Fibroblast of skin of abdomen (primary cell): Measurements from ENCODE around the gene TUT7.
"Not testable (repeated sequence)": the region's sequence is repeated elsewhere in the genome, so short reads cannot be mapped to it uniquely, and the experiment has no call there.

Experiments
- DNase-seq: peaks from one replicate; pipeline ENCODE4 v3.0.0-alpha.2; 2013

Gene TUT7

DNA sequence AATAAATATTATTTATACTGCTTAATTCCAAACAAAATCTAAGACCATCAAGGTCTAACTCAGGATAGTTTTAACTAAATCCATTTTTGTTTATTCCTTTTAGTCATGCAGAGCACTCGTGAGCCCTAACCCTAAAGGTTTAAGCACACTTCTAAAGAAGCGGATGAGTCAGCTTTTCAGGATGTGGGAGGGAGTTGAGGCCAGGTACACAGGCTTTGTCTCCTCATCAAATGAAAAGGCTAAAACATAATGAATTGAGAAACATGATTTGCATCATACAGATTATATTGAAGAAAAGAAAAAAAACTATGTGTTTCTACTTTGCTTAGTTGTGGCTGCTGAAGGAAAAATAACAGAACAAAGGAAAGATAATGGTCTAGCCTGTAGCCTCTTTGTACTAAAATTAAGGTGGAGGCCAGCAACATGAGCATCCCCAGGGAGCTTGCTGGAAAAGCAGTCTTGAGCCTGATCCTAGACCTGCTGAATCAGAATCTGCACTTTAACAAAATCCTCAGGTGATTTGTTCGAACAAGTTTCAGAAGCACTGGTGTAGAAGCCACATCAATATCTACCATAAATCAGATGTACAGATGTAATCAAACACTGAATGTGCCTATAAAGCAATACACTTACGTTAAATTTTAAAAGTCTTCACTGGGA lies 50.8 kb downstream of the TUT7 start:
- no peak for DNase-seq

DNA sequence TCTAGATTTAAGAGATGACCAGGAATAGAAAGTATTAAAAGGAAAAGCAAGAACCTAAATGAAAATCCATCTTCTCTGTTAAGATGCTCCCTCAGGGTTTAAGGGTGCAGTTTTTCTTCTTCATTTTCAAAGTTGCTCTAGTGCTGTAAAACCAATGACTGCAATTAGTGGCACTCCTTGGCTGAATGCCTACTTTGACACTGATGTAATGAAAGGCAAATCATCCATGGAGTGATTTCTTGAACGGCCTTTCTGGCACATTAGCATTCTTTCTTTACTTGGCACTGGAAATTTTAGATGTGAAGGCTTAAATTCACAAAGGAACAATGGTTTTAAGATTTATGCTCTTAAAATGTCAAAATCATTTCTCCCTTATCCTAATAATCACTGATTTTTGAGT lies 52.5 kb downstream of the TUT7 start:
- DNase-seq: no peak

DNA sequence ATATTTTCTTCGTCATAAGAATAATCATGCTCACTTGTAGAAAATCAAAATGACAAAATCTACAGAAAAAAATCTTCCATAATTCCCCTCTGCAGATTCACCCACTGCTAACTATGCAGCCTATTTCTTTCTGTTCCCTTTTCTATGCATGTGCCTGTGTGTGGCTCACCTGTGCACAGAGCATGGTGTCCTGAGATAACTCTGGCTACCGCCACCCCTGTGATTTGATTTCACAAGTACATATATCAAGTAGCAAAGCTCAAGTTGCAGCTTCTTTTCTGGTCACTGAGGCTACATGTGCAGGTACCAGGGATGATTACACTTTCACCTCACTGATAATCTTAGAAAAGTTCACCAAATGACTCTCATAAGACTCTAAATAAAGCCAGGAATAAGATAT lies 53.5 kb downstream of the TUT7 start:
- DNase-seq: no peak

DNA sequence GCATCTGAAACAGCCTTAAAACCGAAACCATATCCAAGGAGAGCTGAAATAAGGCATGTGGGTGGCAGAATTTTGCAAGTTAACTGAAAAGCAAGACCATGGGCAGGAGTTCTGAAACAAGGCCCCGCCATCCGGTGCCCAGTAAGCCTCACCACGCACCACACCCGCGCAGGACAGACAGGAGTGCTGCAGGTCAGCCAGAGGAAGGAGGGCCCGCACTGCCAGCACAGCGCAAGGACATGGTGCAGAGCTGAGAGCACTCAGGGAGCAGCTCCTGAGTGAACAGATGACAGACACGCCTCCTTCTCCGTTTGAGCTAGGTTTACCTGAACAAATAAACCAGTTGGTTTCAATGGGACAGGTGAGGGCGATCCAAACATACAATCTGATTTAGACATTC lies 55.3 kb downstream of the TUT7 start:
- no peak for DNase-seq

DNA sequence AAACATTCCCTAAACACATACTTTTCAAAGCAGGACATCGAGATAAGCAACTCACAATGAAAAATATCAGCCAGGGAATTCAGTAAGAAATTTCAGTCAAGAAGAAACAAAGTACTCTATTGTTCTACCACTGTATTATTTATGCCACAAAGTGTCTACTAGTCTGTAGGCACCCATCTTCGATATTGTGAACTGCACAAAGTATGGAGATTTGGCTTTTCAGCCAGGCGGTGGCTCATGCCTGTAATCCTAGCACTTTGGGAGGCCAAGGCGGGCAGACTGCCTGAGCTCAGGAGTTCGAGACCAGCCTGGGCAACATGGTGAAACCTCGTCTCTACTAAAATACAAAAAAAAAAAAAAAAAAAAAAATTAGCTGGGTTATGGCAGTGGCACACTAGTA lies 63.9 kb downstream of the TUT7 start:
- DNase-seq: not testable (repeated sequence)

DNA sequence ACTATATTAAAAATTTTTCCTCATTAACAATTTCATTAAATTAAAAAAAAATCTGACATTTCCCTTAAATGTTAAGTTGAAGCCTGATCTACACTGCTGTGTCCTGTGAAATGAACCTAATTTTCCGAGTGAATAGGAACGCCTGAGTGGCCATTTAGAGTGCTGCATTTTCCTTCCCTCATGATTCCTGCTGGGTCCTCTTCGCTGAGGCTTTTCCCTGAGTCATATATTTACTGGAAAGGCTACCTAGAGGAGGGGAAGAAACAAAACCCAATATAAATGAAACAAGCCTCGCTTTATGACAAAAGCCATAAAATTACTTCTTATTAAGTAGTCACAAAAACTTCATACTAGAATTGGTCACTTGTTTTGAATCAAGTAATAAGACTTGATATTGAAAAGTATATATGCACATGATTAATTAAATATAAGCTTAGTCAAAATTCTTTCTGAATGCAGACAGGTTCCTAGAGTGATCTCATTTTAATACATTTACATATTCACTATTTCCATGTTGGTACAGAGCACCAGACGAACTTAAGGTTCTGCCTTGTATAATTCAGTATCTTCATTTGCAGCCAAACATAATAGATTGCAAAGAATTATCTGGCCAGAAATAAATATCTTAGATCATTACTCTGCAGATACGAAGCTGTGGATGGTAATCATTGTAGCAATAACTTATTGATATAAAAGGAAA lies 65.6 kb downstream of the TUT7 start:
- no peak for DNase-seq

DNA sequence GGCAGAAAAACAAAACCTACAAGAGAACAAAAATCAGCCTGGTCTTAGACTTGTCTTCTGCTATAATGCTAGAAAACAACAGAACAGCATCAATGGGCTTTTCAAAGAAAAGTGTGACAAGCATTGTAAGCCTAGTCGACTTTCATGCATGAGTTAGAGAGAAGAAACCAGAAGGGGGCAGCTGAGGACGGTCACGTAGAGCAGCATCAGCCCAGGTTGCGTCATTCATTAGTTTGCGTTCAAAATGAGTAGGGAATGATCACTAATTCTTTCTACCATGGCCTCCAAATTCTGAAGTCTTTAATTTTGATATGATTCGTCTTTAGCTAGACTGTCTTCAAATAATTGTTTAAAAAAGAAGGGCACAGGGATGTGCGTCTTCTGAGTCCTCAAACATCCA lies 67.2 kb downstream of the TUT7 start:
- peak; percentile 68 for DNase-seq

DNA sequence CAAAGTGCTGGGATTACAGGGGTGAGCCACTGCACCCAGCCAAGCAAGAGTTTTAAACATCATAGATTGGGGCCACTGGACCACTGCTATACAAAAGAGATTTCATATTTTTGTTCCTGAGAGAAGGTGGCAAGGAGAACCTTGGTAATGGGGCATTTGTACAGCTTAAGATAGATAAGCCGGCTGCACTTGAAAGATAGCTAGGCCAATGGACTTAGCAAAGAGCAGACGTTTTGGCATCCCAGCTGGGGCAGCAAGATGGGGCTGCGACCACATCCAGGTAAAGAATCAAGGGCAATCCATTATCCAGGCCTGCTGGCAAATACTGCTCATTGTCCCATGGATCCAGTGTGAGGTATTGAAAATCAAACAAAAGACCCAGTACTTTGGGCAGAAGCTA lies 67.9 kb downstream of the TUT7 start:
- no peak for DNase-seq

DNA sequence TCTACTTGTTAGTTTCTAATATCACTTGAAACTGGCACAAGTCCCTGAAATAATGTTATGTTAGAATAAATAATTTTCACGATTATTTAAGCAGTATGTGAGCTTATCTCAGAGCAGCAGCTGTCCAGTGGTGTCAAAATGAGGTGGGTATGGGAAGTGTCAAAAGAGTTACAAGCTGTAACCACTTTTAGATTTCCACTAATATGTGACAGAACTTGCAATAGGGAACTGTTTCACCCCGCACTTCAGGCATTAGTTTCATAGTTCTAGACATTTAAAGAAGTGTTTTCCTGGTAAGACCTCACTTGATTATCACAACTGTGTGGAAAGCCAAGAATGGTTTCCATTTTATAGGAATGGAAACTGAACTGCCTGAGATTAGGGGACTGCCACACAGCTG lies 68.9 kb downstream of the TUT7 start:
- DNase-seq: no peak

DNA sequence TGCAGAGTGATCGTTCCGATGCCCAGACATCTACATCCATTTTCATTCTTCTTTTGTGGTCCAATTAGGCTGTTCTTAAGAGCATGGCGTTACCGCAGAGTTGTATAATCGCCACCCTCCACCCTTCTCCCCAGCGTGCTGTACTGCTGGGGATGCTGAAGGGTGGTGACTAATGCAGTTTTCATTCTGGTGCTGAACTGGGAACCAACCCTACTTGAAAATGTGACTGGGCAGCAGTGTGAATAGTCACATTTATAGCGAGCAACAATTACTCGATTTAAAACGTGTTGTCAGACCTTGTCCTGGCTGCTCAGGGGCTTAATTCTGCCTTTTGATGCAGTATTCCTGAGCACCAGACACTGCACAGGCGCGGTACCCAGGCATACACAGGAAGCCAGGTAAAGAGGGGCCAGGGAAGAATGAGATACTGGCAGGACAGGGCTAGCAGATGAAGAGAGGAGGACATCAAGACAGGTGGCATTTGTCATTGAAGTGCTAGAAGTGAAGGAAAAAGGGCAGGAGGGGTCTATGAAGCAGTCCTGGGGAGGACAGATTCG lies 71.2 kb downstream of the TUT7 start:
- DNase-seq: peak; percentile 73

DNA sequence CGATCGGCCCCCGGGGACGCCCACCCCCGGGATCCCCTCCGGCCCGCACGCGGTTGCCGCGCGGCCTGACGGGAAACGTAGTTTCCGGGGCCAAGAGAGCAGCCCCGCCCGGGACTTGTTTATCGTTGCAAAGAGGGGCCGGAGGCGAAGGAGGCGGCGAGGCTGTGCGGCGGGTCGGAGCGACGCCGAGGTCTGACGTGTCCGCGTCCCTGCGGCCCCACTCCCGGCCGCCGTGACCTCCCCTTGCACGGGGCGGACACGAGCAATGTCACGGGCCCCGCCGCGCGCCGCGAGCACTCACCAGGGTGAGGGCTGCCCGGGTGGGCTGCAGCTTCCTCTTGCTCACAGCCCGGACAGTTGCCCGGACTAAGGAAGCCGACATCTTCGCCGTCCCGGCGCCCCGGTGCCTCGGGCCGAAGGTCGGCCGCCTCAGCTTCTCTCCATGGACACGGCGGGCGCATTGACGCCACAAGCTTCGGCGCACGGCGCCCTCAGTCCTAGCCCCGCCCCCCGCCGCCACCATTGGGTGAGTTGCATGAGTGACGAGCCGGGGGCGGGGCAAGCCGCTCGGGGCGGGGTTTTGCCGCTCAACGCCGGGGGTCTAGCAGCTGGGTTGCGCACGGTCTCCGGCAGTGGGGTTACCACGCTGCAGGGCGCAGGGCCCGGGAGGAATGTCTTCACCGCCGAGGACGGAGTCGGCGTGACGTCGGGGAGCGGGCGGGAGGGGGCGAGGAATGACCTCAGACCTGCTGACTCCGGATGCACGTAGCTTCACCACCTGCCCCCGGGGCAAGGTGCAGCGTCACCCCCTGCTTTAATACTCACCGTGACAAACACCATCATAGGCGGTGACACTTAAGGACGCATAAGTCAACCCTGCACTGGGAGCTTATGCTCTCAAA lies 71.9 kb downstream of the TUT7 start, which contains the start of gene ISCA1:
ISCA1 (minus strand) TSS at position 462 of the 902 bp plus-strand sequence; CDS start at position 382, 80 bp downstream.
- DNase-seq: peak; percentile 92

DNA sequence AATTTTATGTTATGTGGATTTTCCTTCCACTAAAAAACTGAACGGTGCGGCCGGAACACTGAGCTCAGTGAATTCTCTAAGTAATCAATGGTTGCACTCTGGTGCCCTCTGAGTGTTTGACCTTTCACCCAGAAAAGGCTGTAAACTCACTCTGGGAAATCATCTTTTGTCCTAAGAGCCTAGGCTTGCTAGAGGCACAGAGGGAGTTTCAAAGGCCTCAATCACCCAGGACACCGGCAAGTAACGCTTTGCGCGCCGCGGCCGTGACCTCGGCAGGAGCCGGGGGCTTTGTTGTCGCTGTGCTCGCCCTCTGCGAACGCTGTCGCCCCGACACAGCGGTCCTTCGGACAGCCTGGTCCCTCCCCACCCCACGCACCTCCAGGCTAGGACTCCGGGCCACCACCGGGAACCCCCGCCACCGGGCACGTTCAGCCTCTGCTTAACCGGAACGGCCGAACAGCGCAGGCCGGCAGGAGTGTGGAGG lies 72.6 kb downstream of the TUT7 start:
- no peak for DNase-seq

DNA sequence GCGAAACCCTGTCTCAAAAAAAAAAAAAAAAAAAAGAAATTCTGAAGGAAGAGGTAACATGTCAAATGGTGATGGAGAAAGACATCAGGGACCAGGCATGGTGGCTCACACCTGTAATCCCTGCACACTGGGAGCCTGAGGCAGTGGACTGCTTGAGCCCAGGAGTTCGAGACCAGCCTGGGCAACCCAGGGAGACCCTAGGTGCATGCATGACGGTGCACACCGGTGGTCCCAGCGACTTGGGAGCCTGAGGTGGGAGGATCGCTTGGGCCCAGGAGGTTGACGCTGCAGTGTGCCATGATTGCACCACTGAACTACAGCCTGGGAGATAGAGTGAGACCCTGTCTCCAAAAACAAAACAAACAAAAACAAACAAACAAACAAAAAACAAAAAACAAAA lies 73.6 kb downstream of the TUT7 start:
- DNase-seq: no peak

DNA sequence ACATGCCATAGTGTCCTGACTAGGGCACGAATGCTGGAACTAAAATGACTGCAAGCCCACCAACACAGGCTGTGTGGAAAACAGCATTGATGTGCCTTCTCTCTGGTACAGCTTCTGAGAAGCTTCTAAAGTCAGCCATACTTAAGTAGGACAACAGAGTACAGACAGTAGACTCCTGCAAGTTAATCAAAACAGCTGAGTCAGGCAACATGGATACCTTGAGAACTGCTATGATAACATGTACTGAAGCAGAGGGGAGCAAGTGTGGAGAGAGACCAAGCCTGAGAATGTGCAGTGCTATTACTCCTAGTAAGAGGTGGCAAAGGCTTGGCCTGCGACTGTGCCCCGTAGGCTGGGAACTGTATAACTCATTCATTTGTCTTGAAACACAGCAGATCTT lies 74.4 kb downstream of the TUT7 start:
- no peak for DNase-seq

DNA sequence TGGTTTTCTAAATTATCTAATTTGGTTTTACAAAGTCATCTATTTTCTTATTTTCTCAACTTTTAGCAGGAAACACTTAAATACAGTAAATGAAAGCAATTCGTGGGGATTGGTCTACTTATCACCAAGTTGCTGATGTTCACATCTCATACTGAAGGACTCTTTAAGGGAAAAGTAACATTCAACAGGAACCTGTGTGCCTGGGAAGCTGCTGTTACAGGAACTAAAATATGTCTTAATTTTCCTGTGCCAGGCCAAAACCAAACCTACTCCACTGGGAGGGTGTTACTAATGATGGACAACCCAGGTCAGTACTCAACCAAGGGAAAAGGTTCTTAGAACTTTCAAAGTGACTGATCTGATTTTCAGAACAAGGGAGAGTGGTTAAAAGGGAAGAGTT lies 77.1 kb downstream of the TUT7 start:
- no peak for DNase-seq

DNA sequence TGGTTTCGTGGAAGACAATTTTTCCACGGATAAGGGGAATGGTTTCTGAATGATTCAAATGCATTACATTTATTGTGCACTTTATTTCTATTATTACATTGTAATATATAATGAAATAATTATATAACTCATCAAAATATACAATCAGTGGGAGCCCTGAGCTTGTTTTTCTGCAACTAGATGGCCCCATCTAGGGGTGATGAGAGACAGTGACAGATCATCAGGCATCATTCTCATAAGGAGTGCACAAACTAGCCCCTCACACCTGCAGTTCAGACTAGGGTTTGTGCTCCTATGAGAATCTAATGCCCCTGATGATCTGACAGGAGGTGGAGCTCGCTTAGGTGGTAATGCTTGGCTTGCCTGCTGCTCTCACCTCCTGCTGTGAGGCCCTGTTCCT lies 78.2 kb downstream of the TUT7 start:
- no peak for DNase-seq

DNA sequence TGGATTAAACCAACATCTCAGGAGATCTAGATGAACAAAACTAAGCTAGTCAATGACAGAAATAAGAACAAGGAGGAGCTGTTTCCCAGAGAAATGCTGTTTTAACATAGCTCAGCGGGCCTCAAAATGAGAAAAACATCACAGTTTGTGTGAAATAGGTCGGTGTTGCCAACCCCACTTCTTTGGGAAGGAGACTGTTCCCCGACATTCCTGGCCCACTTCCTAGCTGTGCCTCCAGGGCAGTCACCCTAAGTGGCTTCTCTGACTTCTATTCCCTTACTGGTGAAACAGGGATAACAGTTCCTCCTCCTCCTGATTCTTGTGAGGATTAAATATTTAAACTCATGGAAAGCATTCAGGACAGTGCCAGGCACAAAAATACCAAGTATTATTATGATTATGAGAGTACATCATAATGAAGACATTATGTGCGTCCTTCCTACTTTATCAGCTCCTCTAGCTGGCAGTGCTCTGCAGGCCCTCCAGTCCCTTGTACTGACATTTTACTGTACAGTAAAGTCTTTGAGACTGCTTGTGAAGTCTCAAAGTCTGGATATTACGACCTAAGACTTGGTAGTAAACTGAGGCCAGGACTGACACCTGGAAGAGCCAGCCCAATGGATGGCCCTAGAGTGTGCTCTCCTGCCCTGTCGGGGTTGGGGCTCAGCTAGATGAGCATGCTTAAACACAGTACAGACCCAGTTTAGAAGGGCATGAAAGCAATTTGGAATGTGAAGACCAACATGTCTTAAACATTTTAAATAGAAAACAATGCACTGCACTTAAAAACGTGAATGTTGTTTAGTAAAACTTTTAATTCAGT lies 79.2 kb downstream of the TUT7 start:
- DNase-seq: no peak

DNA sequence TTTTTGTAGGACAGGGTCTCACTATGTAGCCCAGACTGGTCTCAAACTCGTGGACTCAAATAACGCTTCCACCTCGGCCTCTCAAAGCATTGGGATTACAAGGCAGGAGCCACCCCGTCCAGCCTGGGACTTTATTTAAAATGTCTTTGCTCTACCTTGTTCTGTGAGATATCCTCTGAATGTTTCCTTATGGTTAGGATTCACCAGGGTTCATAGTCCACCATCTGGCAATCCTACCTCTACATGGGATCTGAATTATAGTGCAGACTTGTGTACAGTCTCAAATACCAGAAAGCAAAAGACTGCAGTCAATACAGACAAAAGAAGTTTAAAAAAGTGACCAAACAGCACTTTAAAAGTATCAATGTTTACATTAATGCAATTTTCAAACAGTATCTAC lies 82.0 kb downstream of the TUT7 start:
- no peak for DNase-seq

DNA sequence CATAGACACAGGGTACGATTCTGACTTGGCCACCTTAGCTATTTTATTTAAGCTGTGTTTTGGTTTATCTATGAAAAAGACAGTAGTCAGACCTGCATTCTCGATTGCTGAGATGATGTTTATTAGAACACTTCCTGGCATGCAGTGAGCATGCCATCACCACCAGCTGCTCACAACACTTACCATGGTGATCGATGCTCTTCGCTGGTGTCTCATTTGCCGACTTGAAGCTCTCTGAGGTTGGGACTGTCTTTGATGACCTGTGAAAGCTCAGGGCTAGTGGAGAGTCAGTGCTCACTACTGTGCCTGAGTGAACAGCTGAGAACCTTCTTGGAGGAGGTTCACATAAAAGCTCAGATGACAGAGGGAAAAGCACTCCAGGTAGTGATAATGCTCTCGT lies 90.3 kb downstream of the TUT7 start:
- no peak for DNase-seq

DNA sequence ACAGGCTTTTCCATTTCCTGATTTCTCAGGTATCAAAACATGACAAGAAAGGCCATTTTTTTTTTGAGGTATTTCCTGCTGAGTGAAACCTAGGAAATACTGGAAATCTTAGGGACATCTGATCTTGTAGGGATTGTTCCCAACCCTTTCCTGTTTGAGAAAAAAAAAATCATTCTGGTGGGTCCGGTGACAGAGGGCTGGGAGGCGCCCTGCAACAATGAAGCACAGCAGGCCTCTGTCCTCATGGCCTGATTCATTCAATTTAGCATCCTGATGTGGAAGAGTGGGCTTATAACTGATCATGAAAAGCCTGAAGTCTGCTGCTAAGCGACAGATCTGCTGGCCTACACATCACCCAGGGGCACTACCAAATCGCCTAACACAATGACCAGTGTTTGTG lies 91.7 kb downstream of the TUT7 start:
- no peak for DNase-seq

DNA sequence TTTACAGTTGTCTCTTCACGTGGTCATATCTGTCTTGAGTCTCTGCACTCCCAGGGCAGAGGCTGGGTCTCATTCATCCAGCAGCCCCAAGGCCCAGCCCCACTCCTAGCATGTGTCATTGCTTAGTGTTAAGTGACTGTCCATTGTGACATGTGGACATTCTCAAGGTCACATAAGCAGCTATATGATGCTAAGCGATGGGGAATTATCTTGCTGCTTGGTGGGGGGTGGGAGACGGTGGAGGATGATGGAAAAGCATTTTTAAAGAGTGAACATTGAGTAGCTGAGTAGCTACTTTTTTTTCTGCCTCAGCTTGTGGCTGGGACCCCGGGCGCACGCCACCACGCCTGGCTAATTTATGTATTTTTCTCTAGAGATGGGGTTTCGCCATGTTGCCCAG lies 94.7 kb downstream of the TUT7 start, which contains the start of gene C9orf153:
C9orf153 (minus strand) TSS at position 101 of the 400 bp plus-strand sequence. CDS start 30,054 bp downstream, outside the sequence.
- DNase-seq: no peak

DNA sequence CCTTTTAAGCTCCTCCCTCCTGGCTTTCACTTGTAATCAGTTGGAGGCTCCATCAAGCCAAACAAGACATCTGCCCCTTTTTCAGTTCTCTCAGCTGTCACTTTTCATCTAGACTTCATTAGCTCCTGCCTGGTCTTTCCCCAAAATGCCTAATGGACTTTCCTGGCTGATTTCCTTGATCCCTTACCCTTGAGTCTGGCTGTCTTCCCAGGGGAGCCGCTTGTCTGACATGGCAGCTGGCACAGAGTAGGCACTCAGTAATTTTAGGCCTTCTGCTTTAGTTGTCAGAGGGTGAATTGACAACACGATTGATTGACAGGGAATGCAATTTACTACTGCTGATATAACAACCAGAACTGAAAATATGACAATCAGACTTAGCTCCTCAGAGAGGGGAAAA lies 96.8 kb downstream of the TUT7 start:
- no peak for DNase-seq
